ENCODE results near the gene FRMD1.

Gene FRMD1

GRCh38 chr6:168095716-168096250 lies 16.8 kb upstream of the FRMD1 start:
- no peak for DNase-seq (ENCODE audit: low spot score)

- DNase-seq (ENCODE audit: low spot score): no peak
Observed at GRCh38 chr6:168095171-168095691, 16.2 kb upstream of the FRMD1 start.

- DNase-seq (ENCODE audit: low spot score): no peak
Observed at GRCh38 chr6:168093634-168094033, 14.6 kb upstream of the FRMD1 start.

- DNase-seq (ENCODE audit: low spot score): no peak
Observed at GRCh38 chr6:168093071-168093505, 14.1 kb upstream of the FRMD1 start.

GRCh38 chr6:168092541-168092940 lies 13.5 kb upstream of the FRMD1 start:
- DNase-seq (ENCODE audit: low spot score): no peak

GRCh38 chr6:168091381-168092264 lies 12.6 kb upstream of the FRMD1 start:
- no peak for DNase-seq (ENCODE audit: low spot score)

- no peak for DNase-seq (ENCODE audit: low spot score)
Observed at GRCh38 chr6:168090706-168091105, 11.7 kb upstream of the FRMD1 start.

- DNase-seq (ENCODE audit: low spot score): no peak
Observed at GRCh38 chr6:168090064-168090690, 11.2 kb upstream of the FRMD1 start.

GRCh38 chr6:168089186-168090063 lies 10.4 kb upstream of the FRMD1 start:
- no peak for DNase-seq (ENCODE audit: low spot score)

- peak; percentile 24 for DNase-seq (ENCODE audit: low spot score)
Observed at GRCh38 chr6:168088161-168089053, 9.4 kb upstream of the FRMD1 start.

- DNase-seq (ENCODE audit: low spot score): no peak
Observed at GRCh38 chr6:168087436-168088160, 8.6 kb upstream of the FRMD1 start.

- DNase-seq (ENCODE audit: low spot score): no peak
Observed at GRCh38 chr6:168086616-168087015, 7.6 kb upstream of the FRMD1 start.

GRCh38 chr6:168086066-168086465 lies 7.1 kb upstream of the FRMD1 start:
- no peak for DNase-seq (ENCODE audit: low spot score)

GRCh38 chr6:168084465-168085160 lies 5.6 kb upstream of the FRMD1 start:
- no peak for DNase-seq (ENCODE audit: low spot score)

- no peak for DNase-seq (ENCODE audit: low spot score)
Observed at GRCh38 chr6:168083514-168083885, 4.5 kb upstream of the FRMD1 start.

GRCh38 chr6:168082860-168083513 lies 4.0 kb upstream of the FRMD1 start:
- DNase-seq (ENCODE audit: low spot score): no peak

GRCh38 chr6:168081858-168082546 lies 3.0 kb upstream of the FRMD1 start:
- DNase-seq (ENCODE audit: low spot score): no peak

GRCh38 chr6:168080393-168081077 lies 1.5 kb upstream of the FRMD1 start:
- no peak for DNase-seq (ENCODE audit: low spot score)
